A549 (cell line): ENCODE data around the gene FAM53B. TPM values are rescaled to one million over a fixed set of nuclear protein-coding genes. Genes with fewer than 3 reads are reported as not detected.

Experiments
- ATAC-seq, 2 experiments: fragments of 200-7000 bp in 1 of 2; fragments of >200 bp in 1 of 2; cut with Nextera tagmentation in 1 of 2; cut with Tn5 transposase in 1 of 2; 3 replicates each; pipeline versions ENCODE4 v1.8.0 to v1.9.1; 2018 to 2020; ENCODE audit warnings: mild to moderate bottlenecking in 1 of 2, moderate library complexity in 1 of 2
- CTCF ChIA-PET: fragments of 300-600 bp; sonication (Branson Sonifier 250); formaldehyde crosslinking; extraction: SDS; loops from one replicate; lab custom pipeline; 2021; ENCODE audit warnings: antibody characterized with exemption, inconsistent platforms; lab: Yijun Ruan, JAX
- POLR2A ChIA-PET: fragments of 350-600 bp; formaldehyde crosslinking; extraction: SDS; loops from one replicate; lab custom pipeline; 2021; ENCODE audit warnings: antibody characterized with exemption, inconsistent platforms; lab: Yijun Ruan, JAX
- DNase-seq, 2 experiments: peaks; one replicate each; pipeline versions ENCODE4 v3.0.0 to v3.0.0-alpha.2; 2011 to 2016; ENCODE audit warnings: low read depth in 1 of 2, low spot score in 1 of 2
- FAIRE-seq: peaks from 2 replicates; lab custom pipeline; 2011; peaks lifted over from hg19 to GRCh38; lab: Jason Lieb, UNC
- H3K27ac ChIP-seq, 2 experiments: fragments of >200 bp; sonication (Bioruptor Twin); formaldehyde crosslinking; 3 replicates each; pipeline ENCODE4 v1.5.1; 2016 to 2017
- H3K4me1 ChIP-seq: fragments of >200 bp; sonication (Bioruptor Twin); formaldehyde crosslinking; 3 replicates; pipeline ENCODE4 v1.6.1; 2016
- H3K4me2 ChIP-seq: fragments of >200 bp; sonication (Bioruptor Twin); formaldehyde crosslinking; 3 replicates; pipeline ENCODE4 v1.6.1; 2016
- H3K4me3 ChIP-seq: fragments of >200 bp; sonication (Bioruptor Twin); formaldehyde crosslinking; 3 replicates; pipeline ENCODE4 v1.5.1; 2016
- H3K9me3 ChIP-seq: fragments of >200 bp; sonication (Bioruptor Twin); formaldehyde crosslinking; 3 replicates; pipeline ENCODE4 v1.6.1; 2016
- ATOH8 ChIP-seq: fragments of 250-450 bp; sonication (Bioruptor Pico); IDR thresholded peaks from 2 replicates; pipeline ENCODE4 v1.5.0; 2020; ENCODE audit warnings: low read depth, mild to moderate bottlenecking, moderate library complexity
- CBX2 ChIP-seq: fragments of 200-600 bp; sonication (generic); IDR thresholded peaks from 2 replicates; pipeline ENCODE4 v1.6.1; 2016; ENCODE audit warnings: low read depth, mild to moderate bottlenecking, borderline replicate concordance
- CBX8 ChIP-seq: fragments of 200-600 bp; sonication (generic); IDR thresholded peaks from 2 replicates; pipeline ENCODE4 v1.6.1; 2016
- CEBPB ChIP-seq, 2 experiments: fragments of >200 bp in 1 of 2; sonication (Bioruptor Twin) in 1 of 2; formaldehyde crosslinking in 1 of 2; IDR thresholded peaks; 2 replicates each; pipeline ENCODE4 v1.6.1; 2012 to 2016
- CHD2 ChIP-seq: fragments of 150-350 bp; IDR thresholded peaks from 2 replicates; pipeline ENCODE4 v1.6.1; 2014; ENCODE audit warnings: low read length; ENCODE audit not compliant: partially characterized antibody
- CTCF ChIP-seq: fragments of >200 bp; sonication (Bioruptor Twin); formaldehyde crosslinking; IDR thresholded peaks from 3 replicates; pipeline ENCODE4 v1.5.1; 2016
- ELK1 ChIP-seq: fragments of 150-350 bp; IDR thresholded peaks from 2 replicates; pipeline ENCODE4 v1.6.1; 2014; ENCODE audit warnings: low read depth, mild to moderate bottlenecking, low read length
- FOSL2 ChIP-seq, 2 experiments: fragments of 450-650 bp in 1 of 2; fragments of >200 bp in 1 of 2; sonication (Bioruptor Twin) in 1 of 2; formaldehyde crosslinking; IDR thresholded peaks; 2 replicates each; pipeline versions ENCODE4 v1.5.0 to v1.6.1; 2016 to 2020; ENCODE audit warnings: mild to moderate bottlenecking in 1 of 2, moderate library complexity in 1 of 2
- FOXS1 ChIP-seq: fragments of 250-450 bp; sonication (Bioruptor Pico); IDR thresholded peaks from 2 replicates; pipeline ENCODE4 v1.5.0; 2020; ENCODE audit warnings: mild to moderate bottlenecking, moderate library complexity
- GATA3 ChIP-seq: IDR thresholded peaks from 2 replicates; pipeline ENCODE4 v1.6.1; 2012; ENCODE audit warnings: borderline replicate concordance
- HDAC2 ChIP-seq: fragments of 200-600 bp; sonication (generic); IDR thresholded peaks from 2 replicates; pipeline ENCODE4 v1.6.1; 2016
- JUNB ChIP-seq: fragments of >200 bp; sonication (Bioruptor Twin); formaldehyde crosslinking; IDR thresholded peaks from 2 replicates; pipeline ENCODE4 v1.6.1; 2016
- KDM5A ChIP-seq: fragments of 200-600 bp; sonication (generic); IDR thresholded peaks from 2 replicates; pipeline ENCODE4 v1.6.1; 2016; ENCODE audit warnings: antibody characterized with exemption, mild to moderate bottlenecking
- MAFK ChIP-seq: fragments of 450-650 bp; IDR thresholded peaks from 2 replicates; pipeline ENCODE4 v1.6.1; 2014; ENCODE audit not compliant: partially characterized antibody
- MAX ChIP-seq: IDR thresholded peaks from 2 replicates; pipeline ENCODE4 v1.6.1; 2012
- MAZ ChIP-seq: fragments of 150-350 bp; IDR thresholded peaks from 2 replicates; pipeline ENCODE4 v1.6.1; 2014; ENCODE audit warnings: antibody characterized with exemption, low read depth, low read length, borderline replicate concordance
- MYC ChIP-seq: IDR thresholded peaks from 2 replicates; pipeline ENCODE4 v1.6.1; 2012; ENCODE audit warnings: mild to moderate bottlenecking, inconsistent platforms, low read length, improper control_type of control experiment, borderline replicate concordance
- PBX3 ChIP-seq: IDR thresholded peaks from 2 replicates; pipeline ENCODE4 v1.6.1; 2012
- RAD21 ChIP-seq, 2 experiments: fragments of >200 bp in 1 of 2; sonication (Bioruptor Twin) in 1 of 2; formaldehyde crosslinking in 1 of 2; IDR thresholded peaks in 1 of 2; conservative IDR thresholded peaks in 1 of 2; 2 replicates in 1 of 2; 3 replicates in 1 of 2; pipeline ENCODE4 v1.6.1; 2012 to 2018; ENCODE audit warnings: inconsistent platforms in 1 of 2
- RARB ChIP-seq: fragments of 250-450 bp; sonication (Bioruptor Pico); IDR thresholded peaks from 2 replicates; pipeline ENCODE4 v1.8.0; 2021; ENCODE audit warnings: mild to moderate bottlenecking, moderate library complexity
- REST ChIP-seq: fragments of 200-600 bp; sonication (generic); IDR thresholded peaks from 2 replicates; pipeline ENCODE4 v1.6.1; 2016; ENCODE audit warnings: antibody characterized with exemption, mild to moderate bottlenecking, moderate library complexity
- TP53 ChIP-seq: fragments of 250-450 bp; sonication (Bioruptor Pico); IDR thresholded peaks from 2 replicates; pipeline ENCODE4 v1.5.0; 2021; ENCODE audit warnings: mild to moderate bottlenecking, moderate library complexity
- USF2 ChIP-seq: fragments of 450-650 bp; IDR thresholded peaks from 2 replicates; pipeline ENCODE4 v1.6.1; 2014; ENCODE audit warnings: antibody characterized with exemption
- ZC3H11A ChIP-seq: fragments of 450-650 bp; IDR thresholded peaks from 2 replicates; pipeline ENCODE4 v1.6.1; 2014; ENCODE audit warnings: antibody characterized with exemption, mild to moderate bottlenecking
- ZSCAN20 ChIP-seq: fragments of 250-450 bp; sonication (Bioruptor Pico); IDR thresholded peaks from 2 replicates; pipeline ENCODE4 v1.8.0; 2022; ENCODE audit warnings: mild to moderate bottlenecking, moderate library complexity
- WGBS: methylation state at CpG from one replicate; pipeline ENCODE4 v1.1.6; 2017; ENCODE audit errors: missing lambda C conversion rate; 5-methylcytosine and 5-hydroxymethylcytosine counted together
- polyA plus RNA-seq, 4 experiments: library from polyadenylated mRNA; depleted of rRNA in 3 of 4; stranded (reverse); fragments of >200 nt; fragmentation: RNase III in 1 of 4; extraction: RNeasy Plus Mini Kit Qiagen cat#74134 plus additional on column Dnase treatment in 1 of 4; gene quantifications; 2 replicates in 3 of 4; 3 replicates in 1 of 4; pipeline ENCODE4 v1.2.3, GENCODE V29; 2011 to 2017

Gene FAM53B
- polyA plus RNA-seq, 2 of the 4 experiments (the other 2 are of a cell fraction) = 5.1 to 8.5 TPM

GRCh38 chr10:124717041-124717757 is 27.0 kb downstream of the FAM53B start:
- H3K27ac ChIP-seq = no peak overlapping the region
- TF ChIP-seq MAZ (no peak), CHD2 (no peak), MYC (no peak), FOSL2 (IDR thresholded peaks at IDR 0.05) (no peak), FOSL2 (CRISPR knock-in tag; IDR thresholded peaks at IDR 0.05) (no peak), CBX2 (no peak), USF2 (no peak), KDM5A (no peak), ZSCAN20 (CRISPR knock-in tag) (no peak), JUNB (no peak), CBX8 (no peak), MAFK (no peak), ATOH8 (no peak), ZC3H11A (no peak), CEBPB (IDR thresholded peaks at IDR 0.05) (no peak), HDAC2 (no peak), GATA3 (no peak), REST (no peak)
- CTCF ChIA-PET = interaction anchor here (0.7 to 3.0 kb wide), 4 partner anchors 9 to 24 kb away, joined by 3 to 12 read pairs (median 3); no protein-coding TSS in a partner anchor
- no peak overlapping the region for H3K4me3 ChIP-seq
- POLR2A ChIA-PET = interaction anchor here (0.6 kb wide), 1 partner anchor 55 kb away, joined by 5 read pairs; no protein-coding TSS in a partner anchor
- whole genome bisulfite sequencing = 92% methylated on average over 9 of the region's 9 CpGs
- DNase-seq = no peak
- ATAC-seq = no peak
- no peaks in the 10 kb centered on the region for H3K9me3 ChIP-seq
- no peak for FAIRE-seq
- no peak overlapping the region for H3K4me2 ChIP-seq
- H3K4me1 ChIP-seq = no peaks in the 10 kb centered on the region

GRCh38 chr10:124716369-124716768 is 27.8 kb downstream of the FAM53B start:
- ATAC-seq (no peak), FAIRE-seq (no peak), DNase-seq (no peak)
- 88% methylated on average over 4 of the region's 4 CpGs for WGBS
- Histone ChIP-seq H3K4me2 (no peak overlapping the region), H3K4me1 (no peaks in the 10 kb centered on the region), H3K9me3 (no peaks in the 10 kb centered on the region), H3K4me3 (no peak overlapping the region), H3K27ac (no peak overlapping the region)
- TF ChIP-seq USF2 = no peak
- no peak for TF ChIP-seq RARB (CRISPR knock-in tag)
- no peak for TF ChIP-seq MAX
- TF ChIP-seq FOXS1 (CRISPR knock-in tag) = no peak
- no peak for TF ChIP-seq KDM5A
- no peak for TF ChIP-seq CTCF
- TF ChIP-seq PBX3 = no peak
- no peak for TF ChIP-seq ELK1
- no peak for TF ChIP-seq TP53 (CRISPR knock-in tag)
- no peak for TF ChIP-seq RAD21 (conservative IDR thresholded peaks at IDR 0.05 in 1 of 2, IDR thresholded peaks at IDR 0.05 in 1 of 2)
- ChIA-PET POLR2A (no interaction called here), CTCF (interaction anchor here (0.9 to 3.0 kb wide), 2 partner anchors 11 to 25 kb away, joined by 3 to 12 read pairs; no protein-coding TSS in a partner anchor)
